ENCODE data around the gene LRRTM4. TPM values are rescaled to one million over a fixed set of nuclear protein-coding genes. Genes with fewer than 3 reads are reported as not detected.
"Not testable (repeated sequence)": the region's sequence is repeated elsewhere in the genome, so short reads cannot be mapped to it uniquely, and the experiment has no call there.

Gene LRRTM4
- total RNA-seq, 4 donors from 2014 or later = not detected

DNA sequence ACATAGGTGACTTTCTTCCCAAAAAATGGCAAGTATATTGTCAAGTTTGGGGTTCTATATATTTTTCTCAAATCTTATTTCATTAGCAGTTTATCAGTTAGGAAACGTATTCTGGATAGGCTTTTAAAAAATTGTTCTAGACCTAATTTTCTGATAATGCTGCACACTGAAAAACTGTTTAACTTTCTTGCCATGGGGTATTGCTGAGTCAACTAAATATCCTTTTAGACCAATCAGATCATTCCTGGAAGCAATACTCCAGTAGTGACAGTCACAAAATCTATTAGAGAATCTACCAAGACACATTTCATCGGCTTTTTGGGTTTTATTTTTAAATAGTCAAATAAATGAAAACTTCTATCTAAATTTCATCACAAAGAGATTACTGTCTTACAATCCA is 440.6 kb downstream of the LRRTM4 start:
- no peak for DNase-seq
- H3K4me1 ChIP-seq = no peaks in the 10 kb centered on the region
- no peak overlapping the region for H3K4me3 ChIP-seq (replicated peaks in 1 of 3)
- H3K36me3 ChIP-seq = no peaks in the 10 kb centered on the region
- no peak overlapping the region for H3K27ac ChIP-seq
- TF ChIP-seq, protein P1, sequence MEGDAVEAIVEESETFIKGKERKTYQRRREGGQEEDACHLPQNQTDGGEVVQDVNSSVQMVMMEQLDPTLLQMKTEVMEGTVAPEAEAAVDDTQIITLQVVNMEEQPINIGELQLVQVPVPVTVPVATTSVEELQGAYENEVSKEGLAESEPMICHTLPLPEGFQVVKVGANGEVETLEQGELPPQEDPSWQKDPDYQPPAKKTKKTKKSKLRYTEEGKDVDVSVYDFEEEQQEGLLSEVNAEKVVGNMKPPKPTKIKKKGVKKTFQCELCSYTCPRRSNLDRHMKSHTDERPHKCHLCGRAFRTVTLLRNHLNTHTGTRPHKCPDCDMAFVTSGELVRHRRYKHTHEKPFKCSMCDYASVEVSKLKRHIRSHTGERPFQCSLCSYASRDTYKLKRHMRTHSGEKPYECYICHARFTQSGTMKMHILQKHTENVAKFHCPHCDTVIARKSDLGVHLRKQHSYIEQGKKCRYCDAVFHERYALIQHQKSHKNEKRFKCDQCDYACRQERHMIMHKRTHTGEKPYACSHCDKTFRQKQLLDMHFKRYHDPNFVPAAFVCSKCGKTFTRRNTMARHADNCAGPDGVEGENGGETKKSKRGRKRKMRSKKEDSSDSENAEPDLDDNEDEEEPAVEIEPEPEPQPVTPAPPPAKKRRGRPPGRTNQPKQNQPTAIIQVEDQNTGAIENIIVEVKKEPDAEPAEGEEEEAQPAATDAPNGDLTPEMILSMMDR (IDR thresholded peaks at IDR 0.05) = no peak
- 89 to 91% methylated on average over 2 of the region's 2 CpGs for WGBS, 2 donors
- H3K27me3 ChIP-seq = no peaks in the 10 kb centered on the region
- no peaks in the 10 kb centered on the region for H3K9me3 ChIP-seq
- intact Hi-C loops (cut with DNase I) = no loop called here

DNA sequence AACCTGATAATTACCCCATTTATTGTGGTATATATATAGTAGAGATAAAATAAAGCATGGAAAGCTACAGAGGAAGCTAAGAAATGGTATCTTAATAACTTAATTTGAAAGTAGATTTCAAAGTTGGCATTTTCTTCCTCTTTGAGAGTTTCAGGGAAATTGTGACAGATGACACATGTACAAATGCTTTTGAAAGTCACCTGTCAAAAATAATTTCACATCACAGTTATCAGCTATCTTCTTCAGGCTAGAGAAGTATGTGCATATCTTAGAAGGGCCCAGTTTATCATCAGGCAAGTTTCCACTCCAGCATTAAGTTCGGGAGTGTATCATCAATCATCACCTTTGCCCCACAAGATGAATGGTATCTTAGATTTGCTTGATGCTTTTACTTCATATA is 457.9 kb downstream of the LRRTM4 start:
- H3K9me3 ChIP-seq = no peaks in the 10 kb centered on the region
- no peaks in the 10 kb centered on the region for H3K4me1 ChIP-seq
- no peak overlapping the region for H3K4me3 ChIP-seq (replicated peaks in 1 of 3)
- 89 to 91% methylated on average over 1 of the region's 1 CpG for WGBS, 2 donors
- no peak overlapping the region for H3K27ac ChIP-seq
- H3K27me3 ChIP-seq = no peaks in the 10 kb centered on the region
- TF ChIP-seq POLR2A (IDR thresholded peaks at IDR 0.05) = no peak
- TF ChIP-seq, protein P1 (IDR thresholded peaks at IDR 0.05) = no peak
- intact Hi-C loops (cut with DNase I) = no loop called here
- DNase-seq = no peak
- no peaks in the 10 kb centered on the region for H3K36me3 ChIP-seq

- WGBS, 2 donors = 40 to 51% methylated on average over 2 of the region's 2 CpGs
- H3K4me3 ChIP-seq (replicated peaks in 1 of 3) = no peak overlapping the region
- DNase-seq = no peak
- TF ChIP-seq, protein P1 (IDR thresholded peaks at IDR 0.05) = no peak
- TF ChIP-seq POLR2A (IDR thresholded peaks at IDR 0.05) = no peak
- H3K36me3 ChIP-seq = no peaks in the 10 kb centered on the region
- no peak overlapping the region for H3K27ac ChIP-seq
- no peaks in the 10 kb centered on the region for H3K9me3 ChIP-seq
- no peaks in the 10 kb centered on the region for H3K4me1 ChIP-seq
- H3K27me3 ChIP-seq = no peaks in the 10 kb centered on the region
- intact Hi-C loops (cut with DNase I) = no loop called here
These were observed 467.2 kb downstream of the LRRTM4 start for GRCh38 chr2:77054938-77055337.

- Histone ChIP-seq H3K4me1 (no peaks in the 10 kb centered on the region), H3K9me3 (no peaks in the 10 kb centered on the region), H3K36me3 (no peaks in the 10 kb centered on the region), H3K27ac (no peak overlapping the region), H3K27me3 (no peaks in the 10 kb centered on the region), H3K4me3 (replicated peaks in 1 of 3) (no peak overlapping the region)
- no peak for TF ChIP-seq POLR2A (IDR thresholded peaks at IDR 0.05)
- TF ChIP-seq, protein P1 (IDR thresholded peaks at IDR 0.05) = no peak
- intact Hi-C loops (cut with DNase I) = no loop called here
- 54 to 73% methylated on average over 1 of the region's 1 CpG for WGBS, 2 donors
- DNase-seq = no peak
These were observed 475.8 kb downstream of the LRRTM4 start for GRCh38 chr2:77046339-77046738.

GRCh38 chr2:77045456-77045855 is 476.7 kb downstream of the LRRTM4 start:
- 81 to 90% methylated on average over 2 of the region's 2 CpGs for WGBS, 2 donors
- H3K4me3 ChIP-seq (replicated peaks in 1 of 3); H3K27me3 ChIP-seq; H3K4me1 ChIP-seq; intact Hi-C loops (cut with DNase I); H3K27ac ChIP-seq; H3K9me3 ChIP-seq; DNase-seq; H3K36me3 ChIP-seq: not testable (repeated sequence)

DNA sequence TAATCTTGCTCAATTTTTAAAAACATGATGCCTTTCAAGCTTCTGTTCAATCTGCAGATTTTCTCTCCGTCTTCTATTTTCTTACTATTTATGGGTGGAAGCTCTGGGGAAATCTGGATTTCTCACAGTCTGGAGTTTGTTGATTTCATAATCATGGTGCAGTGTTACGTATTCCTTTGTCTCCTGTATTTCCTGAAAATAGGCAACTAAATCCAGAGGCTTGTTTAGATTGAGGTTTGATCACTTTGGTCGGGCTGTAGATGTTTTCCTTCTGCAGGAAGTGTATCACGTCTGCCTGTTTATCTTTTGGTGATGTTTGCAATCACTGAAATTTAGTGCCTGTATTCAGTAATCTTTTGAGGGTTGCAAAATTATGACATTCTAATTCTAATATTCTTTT is 487.7 kb downstream of the LRRTM4 start:
- TF ChIP-seq POLR2A (IDR thresholded peaks at IDR 0.05) = no peak
- TF ChIP-seq, protein P1 (IDR thresholded peaks at IDR 0.05) = no peak
- H3K4me1 ChIP-seq = no peaks in the 10 kb centered on the region
- H3K36me3 ChIP-seq = no peaks in the 10 kb centered on the region
- DNase-seq = no peak
- no peak overlapping the region for H3K27ac ChIP-seq
- no peaks in the 10 kb centered on the region for H3K9me3 ChIP-seq
- 55 to 60% methylated on average over 4 of the region's 4 CpGs for WGBS, 2 donors
- no peaks in the 10 kb centered on the region for H3K27me3 ChIP-seq
- intact Hi-C loops (cut with DNase I) = no loop called here
- no peak overlapping the region for H3K4me3 ChIP-seq (replicated peaks in 1 of 3)

- H3K27me3 ChIP-seq; H3K4me3 ChIP-seq (replicated peaks in 1 of 3); H3K4me1 ChIP-seq; intact Hi-C loops (cut with DNase I); H3K27ac ChIP-seq; DNase-seq; H3K9me3 ChIP-seq; H3K36me3 ChIP-seq: not testable (repeated sequence)
- WGBS, 2 donors = 84 to 88% methylated on average over 5 of the region's 5 CpGs
These were observed 492.9 kb downstream of the LRRTM4 start for GRCh38 chr2:77029237-77029636.

All from thyroid gland (tissue), 4 donors.